PC-9 (cell line): ENCODE measurements around the gene SAMD11.

Experiments used
- EZH2 ChIP-seq: fragments of 200-600 bp; sonication (generic); IDR thresholded peaks from 2 replicates; pipeline ENCODE4 v1.8.0; 2017; ENCODE audit warnings: antibody characterized with exemption, low read depth
- TF ChIP-seq, protein P1 (sequence below): fragments of 200-600 bp; sonication (generic); conservative IDR thresholded peaks from 2 replicates; pipeline ENCODE4 v1.6.1; 2017; ENCODE audit warnings: mixed run types, antibody characterized with exemption, mild to moderate bottlenecking, moderate library complexity

DNA sequence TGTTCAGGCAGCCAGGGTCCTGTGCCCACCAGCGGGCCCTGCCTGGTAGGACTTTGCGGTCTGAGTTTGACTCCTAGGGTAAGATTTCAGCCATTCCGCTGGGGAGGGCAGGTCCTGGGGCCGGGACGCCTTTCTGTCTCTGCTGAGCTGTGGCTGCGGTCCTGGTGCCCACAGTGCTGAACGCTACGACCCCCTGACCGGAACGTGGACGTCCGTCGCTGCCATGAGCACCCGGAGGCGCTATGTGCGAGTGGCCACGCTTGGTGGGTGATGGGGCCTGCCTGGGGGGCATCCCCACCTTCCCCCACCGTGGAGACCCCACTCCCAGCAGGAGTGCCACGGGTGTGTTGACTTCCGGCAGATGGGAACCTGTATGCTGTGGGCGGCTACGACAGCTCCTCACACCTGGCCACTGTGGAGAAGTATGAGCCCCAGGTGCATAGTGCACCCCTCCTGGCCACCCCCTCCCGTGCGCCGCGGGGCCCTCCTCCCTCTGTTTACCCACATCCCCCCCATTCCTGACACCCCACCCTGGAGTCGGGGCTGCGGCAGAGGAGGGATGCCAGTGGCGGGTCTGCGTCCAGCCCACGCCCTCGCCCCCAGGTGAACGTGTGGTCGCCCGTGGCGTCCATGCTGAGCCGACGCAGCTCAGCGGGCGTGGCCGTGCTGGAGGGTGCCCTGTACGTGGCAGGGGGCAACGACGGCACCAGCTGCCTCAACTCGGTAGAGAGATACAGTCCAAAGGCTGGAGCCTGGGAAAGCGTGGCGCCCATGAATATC is 40.2 kb downstream of the SAMD11 start:
- TF ChIP-seq, protein P1, sequence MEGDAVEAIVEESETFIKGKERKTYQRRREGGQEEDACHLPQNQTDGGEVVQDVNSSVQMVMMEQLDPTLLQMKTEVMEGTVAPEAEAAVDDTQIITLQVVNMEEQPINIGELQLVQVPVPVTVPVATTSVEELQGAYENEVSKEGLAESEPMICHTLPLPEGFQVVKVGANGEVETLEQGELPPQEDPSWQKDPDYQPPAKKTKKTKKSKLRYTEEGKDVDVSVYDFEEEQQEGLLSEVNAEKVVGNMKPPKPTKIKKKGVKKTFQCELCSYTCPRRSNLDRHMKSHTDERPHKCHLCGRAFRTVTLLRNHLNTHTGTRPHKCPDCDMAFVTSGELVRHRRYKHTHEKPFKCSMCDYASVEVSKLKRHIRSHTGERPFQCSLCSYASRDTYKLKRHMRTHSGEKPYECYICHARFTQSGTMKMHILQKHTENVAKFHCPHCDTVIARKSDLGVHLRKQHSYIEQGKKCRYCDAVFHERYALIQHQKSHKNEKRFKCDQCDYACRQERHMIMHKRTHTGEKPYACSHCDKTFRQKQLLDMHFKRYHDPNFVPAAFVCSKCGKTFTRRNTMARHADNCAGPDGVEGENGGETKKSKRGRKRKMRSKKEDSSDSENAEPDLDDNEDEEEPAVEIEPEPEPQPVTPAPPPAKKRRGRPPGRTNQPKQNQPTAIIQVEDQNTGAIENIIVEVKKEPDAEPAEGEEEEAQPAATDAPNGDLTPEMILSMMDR: no peak
- TF ChIP-seq EZH2: no peak
